Adrenal gland (tissue), 5 donors: ENCODE measurements around the gene BTN2A1.

Experiments used
- CTCF ChIP-seq, 6 experiments: fragments of 450-650 bp in 4 of 6; fragments of 200-600 bp in 2 of 6; sonication (generic) in 1 of 6; IDR thresholded peaks; 1 replicate in 5 of 6; 2 replicates in 1 of 6; pipeline versions ENCODE4 v1.5.1 to v1.8.0; 2016 to 2021; ENCODE audit warnings: antibody characterized with exemption in 6 of 6, mild to moderate bottlenecking in 2 of 6, moderate library complexity in 1 of 6
- POLR2A ChIP-seq, 2 donors: fragments of 450-650 bp; IDR thresholded peaks; one replicate each; pipeline ENCODE4 v1.6.1; 2017; ENCODE audit warnings: antibody characterized with exemption in 2 of 2, mild to moderate bottlenecking in 2 of 2, moderate library complexity in 1 of 2
- donor health status: DM: no; HTN: no; CAD: no.

DNA sequence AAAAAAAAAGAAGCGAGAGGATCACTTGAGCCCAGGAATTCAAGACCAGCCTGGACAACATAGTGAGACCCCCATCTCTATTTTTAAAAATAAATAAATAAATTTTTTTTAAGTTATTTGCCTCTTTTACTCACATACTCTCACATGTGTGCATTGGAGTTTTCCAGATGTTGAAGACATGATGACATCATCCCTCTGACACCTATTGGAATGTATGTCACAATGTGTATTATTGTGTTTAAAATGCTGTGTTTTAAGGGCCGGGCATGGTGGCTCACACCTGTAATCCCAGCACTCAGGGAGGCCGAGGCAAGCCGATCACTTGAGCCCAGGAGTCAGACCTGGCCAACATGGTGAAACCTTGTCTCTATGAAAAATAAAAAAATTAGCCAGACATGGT is 24.6 kb downstream of the BTN2A1 start:
- TF ChIP-seq CTCF (IDR thresholded peaks at IDR 0.05) = no peak
- TF ChIP-seq POLR2A (IDR thresholded peaks at IDR 0.05) = no peak
